ENCODE results near the gene TMEM134.
"Not testable (repeated sequence)": the region's sequence is repeated elsewhere in the genome, so short reads cannot be mapped to it uniquely, and the experiment has no call there.

The TMEM134 gene

GRCh38 chr11:67468759-67469507, at the start of gene TMEM134:
TSS of gene TMEM134 (minus strand) at chr11:67469251. CDS start at chr11:67469192, 59 bp downstream.
- peaks cover 0 to 49% (median 32%) of the 10 kb centered on the region in 4 donors for H3K4me1 ChIP-seq
- H3K9me3 ChIP-seq: no peaks in the 10 kb centered on the region
- peak within 1 kb of the TSS; percentile 84 to 95 for H3K27ac ChIP-seq
- no peaks in the 10 kb centered on the region for H3K36me3 ChIP-seq
- H3K27me3 ChIP-seq: no peaks in the 10 kb centered on the region
- peak; percentile 90 to 95 for DNase-seq
- TF ChIP-seq CTCF (IDR thresholded peaks at IDR 0.05): peak; percentile 36 to 51
- peak within 1 kb of the TSS; percentile 68 to 81 for H3K4me3 ChIP-seq
- intact Hi-C loops (cut with DNase I; ENCODE audit: low total_unique reads): loop anchor here (2.0 to 5.0 kb wide), 3 partner anchors 38 to 67 kb away; partner anchors contain the start of genes PPP1CA and TBC1D10C

- intact Hi-C loops (cut with DNase I; ENCODE audit: low total_unique reads): no loop called here
- no peaks in the 10 kb centered on the region for H3K36me3 ChIP-seq
Measured at GRCh38 chr11:67517784-67518552, 48.9 kb upstream of the TMEM134 start.

GRCh38 chr11:67516806-67517205, 47.8 kb upstream of the TMEM134 start:
- H3K36me3 ChIP-seq: no peaks in the 10 kb centered on the region
- no peak overlapping the region for H3K4me3 ChIP-seq
- no peak overlapping the region for H3K27ac ChIP-seq
- no peak for DNase-seq
- intact Hi-C loops (cut with DNase I; ENCODE audit: low total_unique reads): no loop called here
- peaks cover 0 to 30% of the 10 kb centered on the region in 2 donors for H3K27me3 ChIP-seq
- H3K4me1 ChIP-seq: no peaks in the 10 kb centered on the region
- TF ChIP-seq CTCF (IDR thresholded peaks at IDR 0.05): no peak
- no peaks in the 10 kb centered on the region for H3K9me3 ChIP-seq

More at GRCh38 chr11:67517784-67518552, 48.9 kb upstream of the TMEM134 start:
- Histone ChIP-seq H3K27ac (no peak overlapping the region), H3K4me1 (no peaks in the 10 kb centered on the region), H3K9me3 (no peaks in the 10 kb centered on the region), H3K4me3 (no peak overlapping the region), H3K27me3 (peaks cover 0 to 36% of the 10 kb centered on the region in 2 donors)
- TF ChIP-seq CTCF (IDR thresholded peaks at IDR 0.05): no peak
- DNase-seq: no peak

GRCh38 chr11:67514116-67514515, 45.1 kb upstream of the TMEM134 start:
- TF ChIP-seq CTCF (IDR thresholded peaks at IDR 0.05): no peak
- Histone ChIP-seq H3K4me1 (peaks cover 0 to 1% (median under 1%) of the 10 kb centered on the region in 4 donors), H3K9me3 (no peaks in the 10 kb centered on the region), H3K36me3 (no peaks in the 10 kb centered on the region), H3K27me3 (peaks cover 0 to 19% of the 10 kb centered on the region in 2 donors), H3K4me3 (no peak overlapping the region), H3K27ac (no peak overlapping the region)
- intact Hi-C loops (cut with DNase I; ENCODE audit: low total_unique reads): no loop called here
- no peak for DNase-seq

- Histone ChIP-seq H3K27me3 (peaks cover 0 to 13% of the 10 kb centered on the region in 2 donors), H3K4me1 (peaks cover 0 to 18% (median 15%) of the 10 kb centered on the region in 4 donors)
- intact Hi-C loops (cut with DNase I; ENCODE audit: low total_unique reads); H3K27ac ChIP-seq; H3K36me3 ChIP-seq; H3K4me3 ChIP-seq; DNase-seq; H3K9me3 ChIP-seq: not testable (repeated sequence)
Measured at GRCh38 chr11:67511558-67511957, 42.5 kb upstream of the TMEM134 start.

GRCh38 chr11:67510023-67510345, 40.9 kb upstream of the TMEM134 start:
- peaks cover 0 to 32% (median 30%) of the 10 kb centered on the region in 4 donors for H3K4me1 ChIP-seq
- H3K4me3 ChIP-seq: no peak overlapping the region
- intact Hi-C loops (cut with DNase I; ENCODE audit: low total_unique reads): no loop called here
- no peak for TF ChIP-seq CTCF (IDR thresholded peaks at IDR 0.05)
- no peak for DNase-seq
- H3K27me3 ChIP-seq: peaks cover 0 to 8% of the 10 kb centered on the region in 2 donors
- no peaks in the 10 kb centered on the region for H3K9me3 ChIP-seq
- H3K27ac ChIP-seq: no peak overlapping the region
- peaks cover 0 to 6% (median 6%) of the 10 kb centered on the region in 3 donors for H3K36me3 ChIP-seq

All from tibial artery (tissue), 4 donors.